Thoracic aorta (tissue), 2 donors: ENCODE data around the gene OLIG2. TPM values are rescaled to one million over a fixed set of nuclear protein-coding genes. Genes with fewer than 3 reads are reported as not detected.

ENCODE experiments used
- ATAC-seq: fragments of 150-250 bp; one replicate; pipeline ENCODE4 v1.8.0; 2017; ENCODE audit warnings: low read depth; ENCODE audit not compliant: insufficient number of reproducible peaks, low FRiP score
- DNase-seq: peaks from one replicate; pipeline ENCODE4 v3.0.0-alpha.2; 2020; ENCODE audit warnings: low spot score
- H3K27ac ChIP-seq, 2 donors: fragments of 200-600 bp; sonication (generic); 1 replicate in 1 of 2; 2 replicates in 1 of 2; pipeline ENCODE4 v1.5.1; 2016; ENCODE audit warnings: mild to moderate bottlenecking in 2 of 2, moderate library complexity in 2 of 2
- H3K27me3 ChIP-seq: fragments of 200-600 bp; sonication (generic); replicated peaks from 2 replicates; pipeline ENCODE4 v1.6.0; 2016; ENCODE audit warnings: mild to moderate bottlenecking; ENCODE audit not compliant: insufficient read depth
- H3K36me3 ChIP-seq: fragments of 200-600 bp; sonication (generic); one replicate; pipeline ENCODE4 v1.5.1; 2016
- H3K4me1 ChIP-seq, 2 donors: fragments of 200-600 bp; sonication (generic); 1 replicate in 1 of 2; 2 replicates in 1 of 2; pipeline versions ENCODE4 v1.5.1 to v1.6.0; 2016; ENCODE audit warnings: low read depth in 2 of 2, mild to moderate bottlenecking in 1 of 2; ENCODE audit not compliant: control insufficient read depth in 1 of 2
- H3K4me3 ChIP-seq: fragments of 200-600 bp; sonication (generic); 2 replicates; pipeline ENCODE4 v1.5.1; 2016; ENCODE audit warnings: mild to moderate bottlenecking
- H3K9me3 ChIP-seq: fragments of 200-600 bp; sonication (generic); 2 replicates; pipeline ENCODE4 v1.5.1; 2016
- total RNA-seq, 2 donors: library from RNA; depleted of rRNA; stranded (reverse); fragments of >200 nt; gene quantifications; one replicate each; pipeline versions ENCODE4 v1.1.0 to v1.2.3, GENCODE V29; 2016
- TF ChIP-seq, protein P1 (sequence below): fragments of 200-600 bp; sonication (generic); IDR thresholded peaks from one replicate; pipeline ENCODE4 v1.5.1; 2019; ENCODE audit warnings: antibody characterized with exemption

Gene OLIG2
- total RNA-seq, 2 donors from 2014 or later, result not detected

DNA sequence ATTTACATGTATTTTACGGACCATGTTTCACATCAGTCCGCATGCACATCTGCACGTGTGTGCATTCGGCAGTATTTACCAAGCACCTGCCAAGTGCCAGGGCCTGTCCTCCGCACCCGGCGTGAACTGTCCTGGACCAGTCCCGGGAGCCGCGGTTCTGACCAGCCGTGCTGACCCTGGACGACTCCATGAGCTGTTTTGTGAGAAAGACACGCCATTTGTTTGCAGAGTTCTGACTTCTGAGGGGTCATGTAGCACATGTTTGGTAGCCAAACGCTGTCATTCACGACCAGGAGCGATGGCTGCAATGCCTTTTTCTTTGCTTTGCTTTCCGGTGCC, 3.3 kb upstream of the OLIG2 start:
- ATAC-seq (no peak), DNase-seq (no peak)
- Histone ChIP-seq H3K27ac (no peak overlapping the region), H3K27me3 (no peaks in the 10 kb centered on the region), H3K9me3 (no peaks in the 10 kb centered on the region), H3K4me3 (peak overlapping the region; percentile 33), H3K4me1 (peaks cover 5 to 35% of the 10 kb centered on the region in 2 donors), H3K36me3 (no peaks in the 10 kb centered on the region)
- TF ChIP-seq, protein P1, sequence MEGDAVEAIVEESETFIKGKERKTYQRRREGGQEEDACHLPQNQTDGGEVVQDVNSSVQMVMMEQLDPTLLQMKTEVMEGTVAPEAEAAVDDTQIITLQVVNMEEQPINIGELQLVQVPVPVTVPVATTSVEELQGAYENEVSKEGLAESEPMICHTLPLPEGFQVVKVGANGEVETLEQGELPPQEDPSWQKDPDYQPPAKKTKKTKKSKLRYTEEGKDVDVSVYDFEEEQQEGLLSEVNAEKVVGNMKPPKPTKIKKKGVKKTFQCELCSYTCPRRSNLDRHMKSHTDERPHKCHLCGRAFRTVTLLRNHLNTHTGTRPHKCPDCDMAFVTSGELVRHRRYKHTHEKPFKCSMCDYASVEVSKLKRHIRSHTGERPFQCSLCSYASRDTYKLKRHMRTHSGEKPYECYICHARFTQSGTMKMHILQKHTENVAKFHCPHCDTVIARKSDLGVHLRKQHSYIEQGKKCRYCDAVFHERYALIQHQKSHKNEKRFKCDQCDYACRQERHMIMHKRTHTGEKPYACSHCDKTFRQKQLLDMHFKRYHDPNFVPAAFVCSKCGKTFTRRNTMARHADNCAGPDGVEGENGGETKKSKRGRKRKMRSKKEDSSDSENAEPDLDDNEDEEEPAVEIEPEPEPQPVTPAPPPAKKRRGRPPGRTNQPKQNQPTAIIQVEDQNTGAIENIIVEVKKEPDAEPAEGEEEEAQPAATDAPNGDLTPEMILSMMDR, result no peak

DNA sequence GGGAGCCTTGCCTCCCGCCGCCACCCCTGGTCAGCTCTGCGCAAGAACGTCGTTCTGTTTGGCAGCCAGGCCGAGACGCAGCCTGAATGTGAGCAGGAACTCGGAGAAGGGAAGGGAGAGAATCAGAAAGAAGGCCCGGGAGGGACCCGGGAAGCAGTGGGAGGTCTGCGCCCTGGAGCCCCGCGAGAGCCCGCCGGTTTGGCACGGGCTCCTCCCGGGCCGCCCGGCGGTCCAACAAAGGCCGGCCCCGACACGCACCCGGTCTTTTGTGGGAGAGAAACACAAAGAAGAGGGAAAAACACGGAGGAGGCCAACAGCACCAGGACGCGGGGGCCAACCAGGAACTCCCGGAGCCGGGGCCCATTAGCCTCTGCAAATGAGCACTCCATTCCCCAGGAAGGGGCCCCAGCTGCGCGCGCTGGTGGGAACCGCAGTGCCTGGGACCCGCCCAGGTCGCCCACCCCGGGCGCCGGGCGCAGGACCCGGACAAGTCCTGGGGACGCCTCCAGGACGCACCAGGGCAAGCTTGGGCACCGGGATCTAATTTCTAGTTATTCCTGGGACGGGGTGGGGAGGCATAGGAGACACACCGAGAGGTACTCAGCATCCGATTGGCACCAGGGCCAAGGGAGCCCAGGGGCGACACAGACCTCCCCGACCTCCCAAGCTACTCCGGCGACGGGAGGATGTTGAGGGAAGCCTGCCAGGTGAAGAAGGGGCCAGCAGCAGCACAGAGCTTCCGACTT, 2.7 kb upstream of the OLIG2 start:
- H3K27ac ChIP-seq, result no peak overlapping the region
- H3K4me3 ChIP-seq, result peak overlapping the region; percentile 33
- H3K9me3 ChIP-seq, result no peaks in the 10 kb centered on the region
- H3K4me1 ChIP-seq, result peaks cover 5 to 35% of the 10 kb centered on the region in 2 donors
- TF ChIP-seq, protein P1, result no peak
- H3K36me3 ChIP-seq, result no peaks in the 10 kb centered on the region
- H3K27me3 ChIP-seq, result no peaks in the 10 kb centered on the region
- no peak for ATAC-seq
- DNase-seq, result no peak

DNA sequence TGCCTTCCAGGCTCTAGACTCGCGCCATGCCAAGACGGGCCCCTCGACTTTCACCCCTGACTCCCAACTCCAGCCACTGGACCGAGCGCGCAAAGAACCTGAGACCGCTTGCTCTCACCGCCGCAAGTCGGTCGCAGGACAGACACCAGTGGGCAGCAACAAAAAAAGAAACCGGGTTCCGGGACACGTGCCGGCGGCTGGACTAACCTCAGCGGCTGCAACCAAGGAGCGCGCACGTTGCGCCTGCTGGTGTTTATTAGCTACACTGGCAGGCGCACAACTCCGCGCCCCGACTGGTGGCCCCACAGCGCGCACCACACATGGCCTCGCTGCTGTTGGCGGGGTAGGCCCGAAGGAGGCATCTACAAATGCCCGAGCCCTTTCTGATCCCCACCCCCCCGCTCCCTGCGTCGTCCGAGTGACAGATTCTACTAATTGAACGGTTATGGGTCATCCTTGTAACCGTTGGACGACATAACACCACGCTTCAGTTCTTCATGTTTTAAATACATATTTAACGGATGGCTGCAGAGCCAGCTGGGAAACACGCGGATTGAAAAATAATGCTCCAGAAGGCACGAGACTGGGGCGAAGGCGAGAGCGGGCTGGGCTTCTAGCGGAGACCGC, 2.0 kb upstream of the OLIG2 start:
- no peak for ATAC-seq
- H3K27ac ChIP-seq, result no peak overlapping the region
- H3K4me3 ChIP-seq, result no peak overlapping the region
- H3K4me1 ChIP-seq, result peaks cover 9 to 42% of the 10 kb centered on the region in 2 donors
- no peak for DNase-seq
- no peaks in the 10 kb centered on the region for H3K27me3 ChIP-seq
- TF ChIP-seq, protein P1, result no peak
- H3K36me3 ChIP-seq, result no peaks in the 10 kb centered on the region
- no peaks in the 10 kb centered on the region for H3K9me3 ChIP-seq

GRCh38 chr21:33024201-33025103, 1.3 kb upstream of the OLIG2 start:
- TF ChIP-seq, protein P1, result no peak
- ATAC-seq (no peak), DNase-seq (no peak)
- no peak overlapping the region for H3K27ac ChIP-seq
- no peaks in the 10 kb centered on the region for H3K9me3 ChIP-seq
- no peaks in the 10 kb centered on the region for H3K27me3 ChIP-seq
- no peak overlapping the region for H3K4me3 ChIP-seq
- H3K36me3 ChIP-seq, result no peaks in the 10 kb centered on the region
- H3K4me1 ChIP-seq, result peaks cover 15 to 50% of the 10 kb centered on the region in 2 donors

DNA sequence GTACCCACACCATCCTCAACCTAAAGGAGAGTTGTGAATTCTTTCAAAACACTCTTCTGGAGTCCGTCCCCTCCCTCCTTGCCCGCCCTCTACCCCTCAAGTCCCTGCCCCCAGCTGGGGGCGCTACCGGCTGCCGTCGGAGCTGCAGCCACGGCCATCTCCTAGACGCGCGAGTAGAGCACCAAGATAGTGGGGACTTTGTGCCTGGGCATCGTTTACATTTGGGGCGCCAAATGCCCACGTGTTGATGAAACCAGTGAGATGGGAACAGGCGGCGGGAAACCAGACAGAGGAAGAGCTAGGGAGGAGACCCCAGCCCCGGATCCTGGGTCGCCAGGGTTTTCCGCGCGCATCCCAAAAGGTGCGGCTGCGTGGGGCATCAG, 638 bp upstream of the OLIG2 start:
- Histone ChIP-seq H3K27ac (no peak overlapping the region), H3K36me3 (no peaks in the 10 kb centered on the region), H3K9me3 (no peaks in the 10 kb centered on the region), H3K27me3 (no peaks in the 10 kb centered on the region), H3K4me3 (peak overlapping the region; percentile 44), H3K4me1 (peaks cover 11 to 51% of the 10 kb centered on the region in 2 donors)
- DNase-seq (no peak), ATAC-seq (no peak)
- TF ChIP-seq, protein P1, result no peak
